GM12892 (cell line): ENCODE results near the gene PCDHB10.

Experiments
- POLR2A ChIP-seq: IDR thresholded peaks from 2 replicates; pipeline ENCODE4 v1.6.1; 2011; ENCODE audit warnings: low read depth, low read length, control low read depth
- POLR2AphosphoS5 ChIP-seq: IDR thresholded peaks from 2 replicates; pipeline ENCODE4 v1.6.1; 2011; ENCODE audit warnings: low read depth, low read length, control low read depth

GRCh38 chr5:141175933-141176332, 16.2 kb upstream of the PCDHB10 start:
- TF ChIP-seq POLR2AphosphoS5 (no peak), POLR2A (no peak)
